IPS-20b (cell line): ENCODE measurements around the gene RIBC2.

ENCODE experiments used
- H3K27ac ChIP-seq: one replicate; pipeline ENCODE4 v1.5.1; 2013; ENCODE audit warnings: low read length
- H3K27me3 ChIP-seq: 2 replicates; pipeline ENCODE4 v1.6.1; 2013; ENCODE audit warnings: mild to moderate bottlenecking, low read length, inconsistent platforms; ENCODE audit not compliant: insufficient read depth
- H3K36me3 ChIP-seq: 2 replicates; pipeline ENCODE4 v1.6.1; 2013; ENCODE audit warnings: low read depth, mild to moderate bottlenecking, inconsistent platforms, low read length, moderate library complexity; ENCODE audit not compliant: insufficient read depth
- H3K4me1 ChIP-seq: 2 replicates; pipeline ENCODE4 v1.6.1; 2013; ENCODE audit warnings: mild to moderate bottlenecking, control low read depth, inconsistent platforms, low read length, moderate library complexity; ENCODE audit not compliant: insufficient read depth
- H3K4me3 ChIP-seq: 2 replicates; pipeline ENCODE4 v1.5.1; 2013; ENCODE audit warnings: mild to moderate bottlenecking, low read length, inconsistent platforms
- H3K9ac ChIP-seq: 2 replicates; pipeline ENCODE4 v1.6.1; 2013; ENCODE audit warnings: low read depth, mild to moderate bottlenecking, inconsistent platforms, low read length, moderate library complexity
- H3K9me3 ChIP-seq: 2 replicates; pipeline ENCODE4 v1.6.1; 2013; ENCODE audit warnings: mild to moderate bottlenecking, low read depth, low read length, inconsistent platforms; ENCODE audit not compliant: insufficient read depth

The RIBC2 gene

GRCh38 chr22:45465633-45466032 lies 52.1 kb downstream of the RIBC2 start:
- Histone ChIP-seq H3K9me3 (peaks cover 5% of the 10 kb centered on the region), H3K36me3 (no peaks in the 10 kb centered on the region), H3K27ac (no peak overlapping the region), H3K9ac (no peak overlapping the region), H3K4me3 (no peak overlapping the region), H3K27me3 (no peaks in the 10 kb centered on the region), H3K4me1 (peaks cover 12% of the 10 kb centered on the region; the same call in 1 of the 2 replicates)

GRCh38 chr22:45468872-45469271 lies 55.4 kb downstream of the RIBC2 start:
- H3K36me3 ChIP-seq: no peaks in the 10 kb centered on the region
- no peaks in the 10 kb centered on the region for H3K27me3 ChIP-seq
- no peaks in the 10 kb centered on the region for H3K9me3 ChIP-seq
- no peak overlapping the region for H3K27ac ChIP-seq
- no peak overlapping the region for H3K4me3 ChIP-seq
- peaks cover 12% of the 10 kb centered on the region; the same call in 1 of the 2 replicates for H3K4me1 ChIP-seq
- no peak overlapping the region for H3K9ac ChIP-seq

- H3K4me1 ChIP-seq: peaks cover 12% of the 10 kb centered on the region; the same call in 1 of the 2 replicates
- no peak overlapping the region for H3K4me3 ChIP-seq
- no peaks in the 10 kb centered on the region for H3K9me3 ChIP-seq
- H3K27ac ChIP-seq: no peak overlapping the region
- H3K36me3 ChIP-seq: no peaks in the 10 kb centered on the region
- H3K9ac ChIP-seq: peak overlapping the region; percentile 4; the same call in 1 of the 2 replicates
- no peaks in the 10 kb centered on the region for H3K27me3 ChIP-seq
Observed at GRCh38 chr22:45469281-45470073, 56.0 kb downstream of the RIBC2 start.

- no peak overlapping the region for H3K27ac ChIP-seq
- no peaks in the 10 kb centered on the region for H3K27me3 ChIP-seq
- no peak overlapping the region for H3K4me3 ChIP-seq
- H3K4me1 ChIP-seq: peaks cover 12% of the 10 kb centered on the region; the same call in 1 of the 2 replicates
- no peaks in the 10 kb centered on the region for H3K36me3 ChIP-seq
- no peaks in the 10 kb centered on the region for H3K9me3 ChIP-seq
- H3K9ac ChIP-seq: no peak overlapping the region
Observed at GRCh38 chr22:45470871-45471270, 57.4 kb downstream of the RIBC2 start.

- H3K27ac ChIP-seq: no peak overlapping the region
- no peak overlapping the region for H3K4me3 ChIP-seq
- H3K4me1 ChIP-seq: peaks cover 12% of the 10 kb centered on the region; the same call in 1 of the 2 replicates
- no peaks in the 10 kb centered on the region for H3K36me3 ChIP-seq
- no peaks in the 10 kb centered on the region for H3K9me3 ChIP-seq
- H3K27me3 ChIP-seq: no peaks in the 10 kb centered on the region
- no peak overlapping the region for H3K9ac ChIP-seq
Observed at GRCh38 chr22:45472426-45472825, 58.9 kb downstream of the RIBC2 start.

GRCh38 chr22:45473626-45474237 lies 60.2 kb downstream of the RIBC2 start:
- H3K4me1 ChIP-seq: peaks cover 12% of the 10 kb centered on the region; the same call in 1 of the 2 replicates
- no peak overlapping the region for H3K4me3 ChIP-seq
- no peaks in the 10 kb centered on the region for H3K27me3 ChIP-seq
- no peaks in the 10 kb centered on the region for H3K36me3 ChIP-seq
- H3K9ac ChIP-seq: no peak overlapping the region
- no peak overlapping the region for H3K27ac ChIP-seq
- H3K9me3 ChIP-seq: no peaks in the 10 kb centered on the region

- Histone ChIP-seq H3K9me3 (no peaks in the 10 kb centered on the region), H3K27me3 (no peaks in the 10 kb centered on the region), H3K36me3 (no peaks in the 10 kb centered on the region), H3K9ac (no peak overlapping the region), H3K27ac (no peak overlapping the region), H3K4me3 (no peak overlapping the region), H3K4me1 (no peaks in the 10 kb centered on the region)
Observed at GRCh38 chr22:45475063-45475747, 61.7 kb downstream of the RIBC2 start.

- H3K27me3 ChIP-seq: no peaks in the 10 kb centered on the region
- H3K9ac ChIP-seq: no peak overlapping the region
- no peaks in the 10 kb centered on the region for H3K36me3 ChIP-seq
- H3K27ac ChIP-seq: no peak overlapping the region
- no peak overlapping the region for H3K4me3 ChIP-seq
- H3K9me3 ChIP-seq: no peaks in the 10 kb centered on the region
- no peaks in the 10 kb centered on the region for H3K4me1 ChIP-seq
Observed at GRCh38 chr22:45475851-45476514, 62.5 kb downstream of the RIBC2 start.

- Histone ChIP-seq H3K27ac (no peak overlapping the region), H3K36me3 (no peaks in the 10 kb centered on the region), H3K4me3 (no peak overlapping the region), H3K9ac (no peak overlapping the region), H3K9me3 (no peaks in the 10 kb centered on the region), H3K27me3 (no peaks in the 10 kb centered on the region), H3K4me1 (no peaks in the 10 kb centered on the region)
Observed at GRCh38 chr22:45476814-45477213, 63.3 kb downstream of the RIBC2 start.

- Histone ChIP-seq H3K9me3 (no peaks in the 10 kb centered on the region), H3K9ac (no peak overlapping the region), H3K27ac (no peak overlapping the region), H3K4me1 (no peaks in the 10 kb centered on the region), H3K36me3 (no peaks in the 10 kb centered on the region), H3K4me3 (no peak overlapping the region), H3K27me3 (no peaks in the 10 kb centered on the region)
Observed at GRCh38 chr22:45477366-45478107, 64.0 kb downstream of the RIBC2 start.
